ENCODE measurements around the gene CERKL. TPM values are rescaled to one million over a fixed set of nuclear protein-coding genes. Genes with fewer than 3 reads are reported as not detected.

CERKL gene
- polyA plus RNA-seq, 2 donors: 0.01 TPM; not detected in 1

DNA sequence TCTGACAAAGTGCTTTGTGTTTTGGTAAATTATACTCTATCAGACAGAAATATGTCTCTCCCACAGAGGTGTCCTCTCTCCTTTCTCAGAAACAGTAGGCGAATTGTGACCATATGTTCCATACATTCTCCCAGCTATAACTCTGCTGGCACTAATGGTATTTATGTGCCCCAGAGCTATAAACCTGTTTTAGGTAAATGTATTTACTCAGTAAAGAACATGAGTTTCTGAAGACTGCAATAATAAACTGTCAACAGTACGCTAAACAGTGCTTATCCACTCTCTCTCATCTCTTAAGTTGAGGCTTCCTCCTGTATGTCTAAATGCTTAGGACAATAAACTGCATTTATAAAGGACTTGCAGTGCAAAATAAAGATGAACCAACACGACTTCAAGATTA is 141.2 kb downstream of the CERKL start:
- Histone ChIP-seq H3K27me3 (ENCODE audit: control insufficient read depth in 1 of 2, insufficient read depth in 2 of 2, low read length in 2 of 2) (no peaks in the 10 kb centered on the region), H3K9me3 (ENCODE audit: control insufficient read depth in 2 of 2, insufficient read depth in 1 of 2, low read depth in 1 of 2, low read length in 1 of 2) (no peaks in the 10 kb centered on the region), H3K4me1 (ENCODE audit: control insufficient read depth in 2 of 2, insufficient read depth in 2 of 2, low read length in 1 of 2) (peaks cover 0 to 2% of the 10 kb centered on the region in 2 donors), H3K27ac (ENCODE audit: low read depth in 2 of 2, low read length in 1 of 2) (no peak overlapping the region), H3K4me3 (ENCODE audit: low read depth in 1 of 2, low read length in 2 of 2) (no peak overlapping the region), H3K36me3 (ENCODE audit: control insufficient read depth in 2 of 2, insufficient read depth in 2 of 2, low read length in 1 of 2) (no peaks in the 10 kb centered on the region)
- 45 to 72% methylated on average over 3 of the region's 3 CpGs for WGBS, 2 donors

- H3K27ac ChIP-seq (ENCODE audit: low read depth in 2 of 2, low read length in 1 of 2): no peak overlapping the region
- H3K9me3 ChIP-seq (ENCODE audit: control insufficient read depth in 2 of 2, insufficient read depth in 1 of 2, low read depth in 1 of 2, low read length in 1 of 2): no peaks in the 10 kb centered on the region
- H3K4me3 ChIP-seq (ENCODE audit: low read depth in 1 of 2, low read length in 2 of 2): no peak overlapping the region
- WGBS, 2 donors: 92% methylated on average over 4 of the region's 4 CpGs
- H3K27me3 ChIP-seq (ENCODE audit: control insufficient read depth in 1 of 2, insufficient read depth in 2 of 2, low read length in 2 of 2): no peaks in the 10 kb centered on the region
- no peaks in the 10 kb centered on the region for H3K36me3 ChIP-seq (ENCODE audit: control insufficient read depth in 2 of 2, insufficient read depth in 2 of 2, low read length in 1 of 2)
- no peaks in the 10 kb centered on the region for H3K4me1 ChIP-seq (ENCODE audit: control insufficient read depth in 2 of 2, insufficient read depth in 2 of 2, low read length in 1 of 2)
Measured at GRCh38 chr2:181500201-181500600, 156.7 kb downstream of the CERKL start.

- 79 to 83% methylated on average over 4 of the region's 4 CpGs for WGBS, 2 donors
- H3K4me3 ChIP-seq (ENCODE audit: low read depth in 1 of 2, low read length in 2 of 2): no peak overlapping the region
- no peak overlapping the region for H3K27ac ChIP-seq (ENCODE audit: low read depth in 2 of 2, low read length in 1 of 2)
- H3K9me3 ChIP-seq (ENCODE audit: control insufficient read depth in 2 of 2, insufficient read depth in 1 of 2, low read depth in 1 of 2, low read length in 1 of 2): no peaks in the 10 kb centered on the region
- no peaks in the 10 kb centered on the region for H3K4me1 ChIP-seq (ENCODE audit: control insufficient read depth in 2 of 2, insufficient read depth in 2 of 2, low read length in 1 of 2)
- no peaks in the 10 kb centered on the region for H3K36me3 ChIP-seq (ENCODE audit: control insufficient read depth in 2 of 2, insufficient read depth in 2 of 2, low read length in 1 of 2)
- no peaks in the 10 kb centered on the region for H3K27me3 ChIP-seq (ENCODE audit: control insufficient read depth in 1 of 2, insufficient read depth in 2 of 2, low read length in 2 of 2)
Measured at GRCh38 chr2:181499231-181499630, 157.7 kb downstream of the CERKL start.

Other genes starting within 250 kb of the CERKL start
- under 1 TPM; 0.22 to 0.45 TPM for gene ITGA4, start 199.7 kb downstream of the CERKL start, polyA plus RNA-seq
- not detected for gene NEUROD1, start 23.4 kb upstream of the CERKL start, polyA plus RNA-seq
- 10 to 100 TPM; 11.9 to 15.4 TPM for gene ITPRID2, start 234.6 kb upstream of the CERKL start, polyA plus RNA-seq